Thoracic aorta endothelial cell (primary cell): Measurements from ENCODE around the gene GFI1. TPM values are rescaled to one million over a fixed set of nuclear protein-coding genes. Genes with fewer than 3 reads are reported as not detected.

Experiments used
- total RNA-seq: library from RNA; depleted of rRNA; stranded (reverse); fragments of >200 nt; gene quantifications from 2 replicates; pipeline ENCODE4 v1.2.3, GENCODE V29; 2012

Gene GFI1
- 0.07 and 0.27 TPM in 2 replicates for total RNA-seq

DNA sequence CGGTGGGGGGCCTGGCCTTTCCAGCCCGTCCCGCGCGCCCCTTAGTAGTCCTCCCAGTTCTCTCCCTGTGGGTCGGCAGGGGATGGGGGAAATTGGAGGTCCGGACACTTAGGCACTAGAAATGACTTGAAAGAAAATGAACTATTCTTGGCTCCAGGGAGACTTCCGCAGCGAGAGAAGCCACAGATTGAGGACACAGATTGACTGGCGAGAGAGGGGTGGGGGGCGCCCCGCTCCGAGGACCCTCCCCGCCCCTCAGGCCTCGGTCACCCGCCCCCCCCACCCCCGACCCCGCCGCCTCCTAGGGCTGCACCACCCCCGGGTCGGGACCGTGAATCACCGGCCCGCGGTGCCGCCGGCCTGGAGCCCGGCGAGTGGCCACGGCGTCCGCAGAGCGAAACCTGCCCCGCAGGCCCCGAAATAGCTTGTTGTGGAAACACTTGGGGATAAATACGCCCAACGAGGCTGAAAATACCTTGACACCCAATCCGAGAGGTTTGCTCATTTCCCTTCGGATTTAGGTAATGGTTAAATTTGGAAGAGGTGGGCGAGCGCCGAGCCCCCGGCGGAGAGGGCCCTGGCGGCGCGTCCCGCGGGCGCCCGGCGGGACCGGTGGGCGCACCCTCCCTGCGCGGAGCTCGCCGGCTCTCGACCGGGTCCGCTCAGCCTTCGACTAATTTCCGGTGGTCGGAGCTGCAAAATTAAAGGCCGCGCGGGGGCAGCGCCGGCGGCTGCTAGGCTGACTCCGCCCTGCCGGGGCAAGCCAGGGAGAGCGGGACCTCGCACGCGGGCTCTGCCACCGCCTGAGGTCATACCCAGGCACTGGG is at the start of gene GFI1:
Gene GFI1 (minus strand): TSS at position 675 of the 827 bp plus-strand sequence. CDS start 3,438 bp downstream, outside the sequence.

Other genes starting within 250 kb of the GFI1 start
- 20.0 and 20.5 TPM in 2 replicates for gene GLMN, start 187.9 kb downstream of the GFI1 start, total RNA-seq
- 15.8 and 23.4 TPM in 2 replicates for gene RPAP2, start 187.9 kb downstream of the GFI1 start, total RNA-seq